Occipital lobe (tissue), 2 donors: Measurements from ENCODE around the gene STMP1. TPM values are rescaled to one million over a fixed set of nuclear protein-coding genes. Genes with fewer than 3 reads are reported as not detected.
"Not testable (repeated sequence)": the region's sequence is repeated elsewhere in the genome, so short reads cannot be mapped to it uniquely, and the experiment has no call there.

Experiments used
- DNase-seq: peaks from one replicate; lab custom pipeline; 2025; lab: John Stamatoyannopoulos, UW
- total RNA-seq: library from RNA; depleted of rRNA; stranded (reverse); fragments of >200 nt; gene quantifications from one replicate; pipeline ENCODE4 v1.2.3, GENCODE V29; 2014

The STMP1 gene
- total RNA-seq: 24.2 TPM

DNA sequence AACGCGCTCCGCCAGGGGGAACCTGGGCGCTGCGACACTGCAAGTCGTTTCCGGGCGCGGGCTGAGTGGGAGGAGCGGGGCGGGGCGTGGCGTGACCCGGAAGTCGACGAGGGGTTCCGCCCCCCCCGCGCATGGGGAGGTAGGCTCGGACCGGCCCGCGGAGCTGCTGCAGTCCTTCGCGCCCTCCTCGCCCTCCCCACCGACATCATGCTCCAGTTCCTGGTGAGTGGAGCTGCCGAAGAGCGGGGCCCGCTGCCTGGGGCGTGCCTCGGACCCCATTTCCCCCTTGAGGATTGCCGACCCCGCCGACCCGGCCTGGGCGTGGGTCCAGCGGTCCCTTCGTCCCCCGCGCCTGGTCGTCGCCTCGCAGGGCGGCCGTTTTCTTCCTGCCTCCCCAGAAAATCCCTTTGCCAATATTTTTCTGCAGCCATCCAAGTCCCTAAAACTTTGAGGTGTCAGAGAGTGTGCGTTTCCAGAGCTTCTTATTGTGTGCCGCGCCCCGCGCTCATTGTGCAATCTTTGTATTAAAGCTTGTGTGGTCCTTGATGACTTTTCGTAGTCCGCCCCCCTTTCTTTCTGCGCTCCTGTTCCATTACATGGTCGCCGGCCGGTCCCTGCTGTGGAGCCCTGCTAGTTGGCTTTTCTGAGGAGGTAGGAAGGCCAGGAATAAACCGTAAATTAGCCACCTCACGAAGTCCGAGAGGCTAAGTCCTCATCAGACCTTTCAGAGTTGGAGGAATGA lies at the start of gene STMP1:
TSS of gene STMP1 (plus strand) at position 142 of the 742 bp plus-strand sequence.
- peak; percentile 85 for DNase-seq

DNA sequence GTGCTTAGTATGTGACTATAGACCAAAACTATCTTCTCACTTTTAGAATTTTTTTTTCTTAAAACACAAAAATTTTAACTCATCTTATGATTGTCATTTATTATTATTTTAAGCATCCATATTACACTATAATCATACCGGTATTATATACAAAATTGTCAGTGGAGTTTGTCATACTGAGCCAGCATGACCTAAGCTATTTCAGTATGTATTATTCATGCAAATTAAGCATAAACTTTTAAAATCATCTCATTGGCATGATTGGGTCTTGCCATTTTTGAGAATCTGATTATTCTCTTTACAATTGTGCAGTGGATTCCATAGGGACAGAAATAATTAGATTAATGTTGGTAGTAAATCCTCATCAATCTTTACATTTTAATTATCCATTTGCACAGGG lies 46.2 kb upstream of the STMP1 start:
- no peak for DNase-seq

DNA sequence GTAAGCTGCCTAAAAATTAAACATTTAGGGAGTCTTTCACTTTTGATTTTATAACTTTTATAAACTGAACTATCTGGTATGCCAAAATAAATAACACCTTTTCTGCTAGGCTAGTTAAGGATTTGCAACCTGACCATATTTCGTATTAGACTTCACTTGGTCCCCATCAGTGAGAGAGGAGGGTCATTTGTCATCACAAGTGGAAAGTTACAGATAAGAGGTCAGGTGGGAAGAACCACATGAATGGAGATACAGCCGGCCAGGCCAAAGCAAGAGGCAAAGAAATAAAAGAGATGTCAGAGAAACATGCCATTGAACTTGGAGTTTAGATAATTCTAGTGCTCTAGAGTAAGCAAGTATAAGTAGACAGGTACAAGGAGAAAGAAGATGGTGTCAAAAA lies 44.5 kb upstream of the STMP1 start:
- DNase-seq: no peak

GRCh38 chr7:135618510-135618909 lies 43.8 kb upstream of the STMP1 start:
- DNase-seq: no peak

DNA sequence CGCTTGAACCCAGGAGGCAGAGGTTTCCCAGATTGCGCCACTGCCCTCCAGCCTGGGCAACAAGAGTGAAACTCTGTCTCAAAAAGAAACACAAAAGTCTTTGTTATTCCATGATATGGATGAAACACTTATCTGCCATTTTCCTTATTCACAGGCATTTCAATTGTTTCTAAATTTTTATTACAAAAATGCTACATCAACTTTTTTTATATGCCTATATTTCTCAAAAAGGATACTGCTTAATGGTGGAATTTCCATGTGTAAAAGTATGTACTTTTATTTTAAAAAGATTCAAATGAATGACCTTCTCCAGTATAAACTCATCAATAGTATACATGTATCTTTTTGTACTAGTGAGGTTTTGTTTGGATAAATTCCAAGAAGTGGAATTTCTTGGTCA lies 41.9 kb upstream of the STMP1 start:
- no peak for DNase-seq

DNA sequence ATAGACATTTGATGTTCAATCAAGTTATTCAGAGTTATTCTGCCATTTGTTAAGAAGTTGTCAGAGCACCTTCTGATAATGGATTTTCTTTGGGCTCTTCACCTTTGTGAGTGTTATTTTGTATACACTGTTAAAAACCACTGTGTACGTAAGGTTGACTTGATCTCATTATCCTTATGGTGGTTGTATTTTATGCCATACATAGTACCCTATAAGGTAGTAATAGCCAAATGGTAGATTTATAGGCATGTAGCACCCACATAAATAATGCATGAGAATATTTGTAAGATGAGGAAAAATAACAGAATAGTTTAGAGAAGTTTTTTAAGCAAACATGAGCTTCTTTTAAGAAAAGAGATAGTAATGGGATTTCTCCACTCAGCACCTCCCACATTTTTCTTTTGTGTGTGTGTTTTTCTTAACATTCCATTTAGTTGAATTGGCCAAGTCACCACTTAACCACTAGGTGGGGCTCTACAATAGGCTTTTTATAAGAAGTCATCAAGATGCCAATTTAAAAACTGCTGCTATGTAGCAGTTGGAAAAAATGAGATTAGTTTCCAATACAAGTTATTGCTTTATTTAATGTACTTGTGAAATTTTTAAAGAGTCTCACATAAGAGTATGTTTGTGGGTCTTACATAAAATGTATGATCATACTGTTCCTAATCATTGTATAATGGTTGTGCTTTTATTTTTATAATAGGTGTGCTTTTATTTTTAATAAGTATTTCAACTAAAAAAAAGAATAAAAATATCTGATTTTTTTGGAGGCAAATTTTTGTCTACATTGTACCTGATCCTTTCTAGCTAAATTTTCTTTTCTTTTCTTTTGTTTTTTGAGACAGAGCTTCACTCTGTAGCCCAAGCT lies 41.1 kb upstream of the STMP1 start:
- no peak for DNase-seq

DNA sequence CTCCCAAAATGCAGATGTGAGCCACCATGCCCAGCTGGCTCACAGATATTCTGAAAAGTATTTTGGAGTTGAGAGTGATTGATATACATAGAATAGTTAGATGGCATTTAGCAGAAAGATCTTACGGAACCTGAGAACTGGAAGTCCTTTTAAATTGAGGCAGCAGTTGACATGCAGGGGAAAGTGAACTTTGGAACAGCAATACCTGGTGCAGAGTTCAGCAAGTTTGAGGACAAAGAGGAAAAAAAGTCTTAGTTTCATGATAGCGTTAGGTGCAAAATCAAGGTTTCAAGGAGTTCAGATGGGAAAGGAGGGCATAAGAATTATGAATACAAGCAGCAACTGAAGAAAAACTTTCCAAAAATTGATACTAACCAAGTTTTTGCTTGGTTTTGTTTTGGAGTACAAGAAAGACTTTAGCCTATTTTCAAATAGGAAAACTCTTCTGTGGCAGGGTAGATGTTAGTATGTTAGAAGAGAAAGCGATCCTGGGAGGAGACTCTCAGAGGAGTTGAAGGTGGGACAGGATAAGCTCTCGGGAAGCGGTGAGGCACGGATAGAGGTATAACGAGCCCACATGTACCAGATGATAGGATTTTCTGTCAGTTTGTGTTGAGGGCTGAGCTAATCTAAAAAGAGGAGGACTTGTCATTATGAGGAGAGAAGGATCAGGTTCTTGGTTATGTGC lies 28.0 kb upstream of the STMP1 start:
- DNase-seq: no peak

- not testable (repeated sequence) for DNase-seq
Measured at GRCh38 chr7:135639690-135640089, 22.6 kb upstream of the STMP1 start.

DNA sequence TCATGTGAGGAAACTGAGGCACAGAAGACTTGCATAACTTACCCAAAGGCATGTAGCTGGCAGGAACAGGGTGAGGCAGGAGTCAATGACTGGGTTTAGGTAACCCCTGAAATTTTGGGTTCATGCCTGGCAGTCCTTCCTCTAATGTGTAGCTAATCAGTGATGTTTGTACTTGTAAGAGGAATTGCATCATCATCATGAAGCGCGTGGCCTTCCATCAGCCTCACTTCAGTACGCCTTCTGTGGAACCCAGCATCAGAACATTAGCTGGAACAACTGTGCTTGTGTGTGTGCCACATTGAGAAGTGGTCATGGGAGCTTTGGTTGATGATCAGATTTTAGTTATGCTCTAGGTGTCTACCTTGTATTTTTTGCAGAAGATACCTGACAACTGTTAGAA lies 18.2 kb upstream of the STMP1 start:
- no peak for DNase-seq

DNA sequence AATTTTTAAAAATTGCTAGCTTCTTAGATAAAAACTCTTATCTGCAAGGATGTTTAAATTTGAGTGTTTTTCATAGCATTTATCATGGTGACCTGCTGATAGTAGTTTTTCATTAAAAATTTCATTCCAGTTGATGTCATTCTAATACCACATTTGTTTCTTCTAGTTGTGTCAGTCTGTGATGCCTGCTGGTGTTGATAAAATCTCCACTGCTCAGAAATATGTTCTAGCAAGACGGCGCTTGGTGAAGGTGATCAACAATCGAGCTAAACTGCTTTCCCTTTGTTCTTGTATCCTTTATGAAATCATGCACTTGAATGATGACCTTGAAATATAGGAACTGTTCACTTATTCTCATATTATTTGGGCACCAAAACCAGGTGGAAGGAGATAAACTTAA lies 17.6 kb upstream of the STMP1 start:
- no peak for DNase-seq

- no peak for DNase-seq
Measured at GRCh38 chr7:135645296-135645904, 16.9 kb upstream of the STMP1 start.

- no peak for DNase-seq
Measured at GRCh38 chr7:135647755-135648154, 14.6 kb upstream of the STMP1 start.

DNA sequence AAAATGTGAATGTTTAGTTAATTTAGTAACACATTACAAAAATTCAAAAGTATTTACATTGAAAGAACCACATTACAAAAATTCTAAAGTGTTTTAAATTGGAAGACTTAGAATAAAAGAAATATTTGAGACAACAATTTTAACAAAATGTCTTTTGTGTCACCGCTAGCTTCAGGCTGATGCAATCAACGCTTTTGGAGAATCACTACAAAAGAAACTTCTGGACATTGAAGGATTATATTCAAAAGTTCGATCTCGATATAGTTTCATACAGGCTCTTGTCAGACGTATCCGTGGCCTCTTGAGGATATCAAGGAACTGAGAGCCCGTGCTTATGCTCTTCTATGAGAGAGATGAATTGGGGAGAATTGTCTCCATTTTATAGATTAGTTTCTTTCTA lies 14.1 kb upstream of the STMP1 start:
- DNase-seq: no peak

DNA sequence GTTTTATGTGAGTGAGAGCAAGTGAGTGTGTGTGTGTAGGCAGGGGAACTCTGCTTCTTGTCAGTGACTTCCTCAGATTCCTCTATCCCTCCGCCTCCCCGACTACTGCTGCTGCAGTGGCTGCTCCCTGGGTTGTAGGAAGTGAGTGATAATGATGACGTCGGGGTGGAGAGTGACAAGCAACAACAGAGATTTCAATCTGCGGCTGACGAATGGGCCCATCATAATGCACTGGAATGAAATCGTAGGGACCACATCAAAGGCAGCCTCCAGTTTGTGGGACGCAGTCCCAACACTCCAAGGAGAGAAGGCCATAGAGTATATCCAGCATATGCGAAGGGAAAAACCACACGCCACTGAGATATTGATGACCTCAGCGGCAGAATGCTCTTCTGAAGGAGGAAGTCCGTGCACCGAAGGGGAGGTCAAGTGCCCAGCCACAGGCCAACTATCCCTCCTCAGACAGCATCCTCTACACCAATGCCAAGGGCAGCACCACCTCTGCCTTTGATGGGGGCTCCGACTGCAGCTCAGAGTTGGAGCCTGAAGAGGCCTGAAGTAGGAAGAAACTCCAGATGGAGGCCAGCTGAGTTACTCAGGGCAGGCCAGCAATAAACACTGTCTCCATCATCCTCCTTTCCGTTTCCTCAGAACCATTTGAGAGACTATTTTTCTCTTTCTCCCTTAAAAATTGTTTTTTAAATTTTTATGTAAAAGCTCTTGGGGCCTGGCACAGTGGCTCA lies 11.3 kb upstream of the STMP1 start:
- DNase-seq: peak; percentile 35

GRCh38 chr7:135653340-135654080 lies 8.8 kb upstream of the STMP1 start:
- no peak for DNase-seq

DNA sequence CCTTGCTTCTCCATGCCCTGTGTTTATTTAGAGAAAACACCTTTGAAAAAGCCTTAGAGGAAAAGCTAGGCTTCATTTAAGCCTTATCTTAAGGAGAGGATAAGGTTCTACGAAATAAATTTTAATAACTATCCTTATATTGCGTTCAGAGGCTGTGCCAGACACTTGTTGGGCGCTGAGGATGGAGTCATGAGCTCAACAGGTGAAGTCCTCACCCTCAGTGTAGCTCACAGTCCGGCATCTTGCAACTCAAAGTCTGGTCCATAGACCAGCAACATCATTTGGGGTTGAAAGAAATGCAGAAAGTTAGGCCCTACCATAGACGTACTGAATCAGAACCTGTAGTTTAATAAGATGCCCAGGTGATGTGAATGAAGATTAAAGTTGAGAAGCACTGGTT lies 3.8 kb upstream of the STMP1 start:
- no peak for DNase-seq

DNA sequence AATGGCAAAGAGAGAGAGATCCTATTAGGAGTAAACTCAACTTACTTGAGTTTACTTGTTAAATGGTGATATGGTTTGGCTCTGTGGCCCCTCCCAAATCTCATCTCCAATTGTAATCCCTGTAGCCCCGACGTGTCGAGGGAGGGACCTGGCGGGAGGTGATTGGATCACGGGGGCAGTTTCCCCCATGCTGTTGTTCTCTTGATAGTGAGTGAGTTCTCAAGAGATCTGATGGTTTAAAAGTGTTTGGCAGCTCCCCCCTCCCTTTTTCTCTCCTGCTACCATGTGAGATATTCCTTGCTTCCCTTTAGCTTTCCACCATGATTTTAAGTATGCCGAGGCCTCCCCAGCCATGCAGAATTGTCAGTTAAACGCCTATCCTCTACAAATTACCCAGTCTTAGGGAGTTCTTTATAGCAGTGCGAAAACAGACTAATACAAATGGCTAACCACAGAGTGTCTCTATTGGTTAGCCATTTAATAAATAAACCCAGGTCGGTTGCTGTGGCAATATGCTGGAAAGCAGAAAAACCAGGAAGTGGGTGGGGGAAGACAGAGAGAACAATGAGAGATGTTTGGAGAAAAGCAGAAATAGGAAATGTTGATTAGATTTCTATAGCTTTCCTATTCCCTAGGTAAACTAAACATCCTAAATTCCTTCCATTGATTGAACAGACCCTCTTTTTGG lies 3.0 kb upstream of the STMP1 start:
- no peak for DNase-seq

GRCh38 chr7:135661311-135662122 lies 797 bp upstream of the STMP1 start:
- no peak for DNase-seq

GRCh38 chr7:135662123-135662372 lies 266 bp upstream of the STMP1 start:
- no peak for DNase-seq
